HG02840 (cell line): ENCODE measurements around the gene CMTM2.
"Not testable (repeated sequence)": the region's sequence is repeated elsewhere in the genome, so short reads cannot be mapped to it uniquely, and the experiment has no call there.

Experiments
- ATAC-seq: cut with Tn5 transposase; IDR thresholded peaks from one replicate; pipeline ENCODE4 v1.9.1; 2021; ENCODE audit warnings: mild to moderate bottlenecking, moderate library complexity, moderate number of reproducible peaks; ENCODE audit not compliant: unreplicated experiment, low FRiP score

Gene CMTM2

DNA sequence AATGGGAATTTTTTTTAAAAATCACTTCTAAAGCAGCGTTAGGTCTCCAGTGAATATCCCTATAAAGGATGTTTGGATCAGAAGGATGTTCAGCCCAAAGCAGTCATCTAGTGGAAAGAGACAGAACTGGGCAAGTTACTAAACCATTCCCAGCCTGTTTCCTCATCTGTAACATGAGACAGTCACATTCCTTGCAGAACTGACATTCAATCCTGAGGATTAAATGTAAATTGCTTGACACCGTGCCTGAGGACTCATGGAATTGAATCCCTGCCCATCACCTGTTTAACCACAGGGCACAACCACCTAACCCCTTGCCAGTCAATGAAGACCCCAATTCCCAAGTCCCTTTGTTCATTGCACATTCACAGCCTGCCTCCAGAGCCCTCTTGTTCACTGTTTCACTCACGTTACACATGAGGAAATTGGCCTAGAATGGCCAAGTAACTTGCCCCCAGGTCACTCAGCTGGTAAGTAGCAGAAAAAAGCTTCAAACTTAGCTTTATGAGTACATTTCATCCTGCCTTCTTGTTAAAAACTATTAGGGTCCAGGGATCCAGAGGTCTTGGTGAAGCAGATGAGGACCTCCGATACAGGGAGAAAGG lies 1.4 kb downstream of the CMTM2 start:
- ATAC-seq: no peak

DNA sequence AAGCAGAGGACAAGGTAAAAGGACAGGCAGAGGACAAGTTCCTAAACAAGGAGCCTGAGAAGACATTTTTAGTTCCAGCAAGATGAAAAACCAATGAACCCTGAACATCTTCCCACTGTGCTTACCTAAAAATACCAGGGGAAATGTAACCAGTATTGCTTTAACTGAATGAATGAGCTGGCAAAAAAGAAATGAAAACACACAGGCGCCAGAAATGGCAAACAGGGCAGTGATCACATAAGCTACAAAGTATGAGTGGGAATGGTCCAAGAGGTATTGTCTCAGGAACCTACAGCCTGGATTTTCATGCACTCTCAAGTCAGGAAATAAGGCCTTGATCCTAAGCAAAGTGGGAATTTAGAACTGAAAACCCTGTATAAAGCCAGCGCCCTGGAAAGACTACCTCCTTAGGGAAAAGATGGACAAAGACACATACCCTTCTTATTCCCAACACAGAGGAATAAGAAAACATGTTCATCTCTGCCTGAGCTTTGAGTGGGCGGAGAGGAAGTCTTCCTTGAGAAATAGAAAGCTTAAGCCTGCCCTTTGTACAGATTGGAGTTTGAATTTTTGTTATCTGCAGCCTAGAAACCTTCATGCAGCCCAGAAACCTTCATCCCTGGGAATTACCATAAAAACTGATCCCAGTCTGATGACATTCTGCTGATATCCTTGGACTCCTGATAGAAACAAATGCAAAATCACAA lies 2.1 kb downstream of the CMTM2 start:
- no peak for ATAC-seq

DNA sequence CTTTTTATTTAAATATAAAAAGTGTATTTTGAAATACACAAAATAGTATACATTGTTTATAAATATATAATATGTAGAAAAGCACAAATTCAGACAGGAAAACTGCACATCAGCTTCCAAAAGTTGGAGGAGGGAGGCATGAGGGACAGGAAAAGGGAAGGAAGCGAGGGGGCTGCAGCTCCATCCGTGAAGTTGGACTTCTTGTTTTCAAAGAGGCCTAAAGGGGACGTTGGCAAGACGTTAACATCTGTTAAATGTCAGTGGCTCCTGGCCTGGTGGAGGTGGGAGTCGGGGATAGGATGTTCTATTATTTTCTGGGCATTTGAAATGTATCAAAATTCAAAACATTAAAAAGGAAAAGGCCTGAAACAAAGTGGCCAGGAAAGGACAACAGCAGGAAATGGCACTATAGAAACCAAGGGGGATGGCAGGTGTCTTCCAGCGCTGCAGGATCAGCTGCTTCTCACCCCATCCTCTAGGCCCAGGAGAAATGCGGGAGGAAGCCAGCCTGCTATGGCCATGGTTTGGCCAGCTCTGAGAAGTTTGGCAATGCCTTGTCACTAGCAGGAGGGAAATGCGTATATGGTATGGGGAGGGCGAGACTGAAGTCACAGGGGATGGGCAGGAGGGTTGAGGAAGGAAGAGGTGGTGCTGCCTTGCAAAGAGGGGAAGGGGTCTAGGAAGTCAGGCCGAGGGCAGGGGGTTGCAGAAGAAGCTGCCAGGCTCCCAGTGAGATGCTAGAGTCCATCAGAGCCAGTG lies 6.4 kb downstream of the CMTM2 start:
- ATAC-seq: no peak

DNA sequence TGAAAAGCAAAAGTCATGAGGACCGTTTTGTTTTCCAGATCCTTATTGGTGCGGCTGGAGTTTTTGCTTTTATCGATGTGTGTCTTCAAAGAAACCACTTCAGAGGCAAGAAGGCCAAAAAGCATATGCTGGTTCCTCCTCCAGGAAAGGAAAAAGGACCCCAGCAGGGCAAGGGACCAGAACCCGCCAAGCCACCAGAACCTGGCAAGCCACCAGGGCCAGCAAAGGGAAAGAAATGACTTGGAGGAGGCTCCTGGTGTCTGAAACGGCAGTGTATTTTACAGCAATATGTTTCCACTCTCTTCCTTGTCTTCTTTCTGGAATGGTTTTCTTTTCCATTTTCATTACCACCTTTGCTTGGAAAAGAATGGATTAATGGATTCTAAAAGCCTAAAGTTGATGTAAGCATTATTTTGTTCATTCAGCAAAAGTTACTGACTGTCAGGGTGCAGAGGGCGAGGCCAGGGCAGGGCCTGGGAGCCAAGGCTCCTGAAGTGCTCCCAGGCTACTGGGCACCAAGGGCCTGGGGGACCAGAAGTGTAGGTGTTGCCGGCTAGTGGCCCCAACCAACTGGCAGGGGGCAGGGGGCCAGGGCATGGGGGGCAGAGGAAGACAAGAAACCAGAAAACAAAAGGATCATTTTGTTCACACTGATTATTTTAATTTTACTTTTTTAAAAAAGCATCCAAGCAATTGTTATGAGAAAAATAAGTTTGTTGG lies 8.8 kb downstream of the CMTM2 start:
- no peak for ATAC-seq

DNA sequence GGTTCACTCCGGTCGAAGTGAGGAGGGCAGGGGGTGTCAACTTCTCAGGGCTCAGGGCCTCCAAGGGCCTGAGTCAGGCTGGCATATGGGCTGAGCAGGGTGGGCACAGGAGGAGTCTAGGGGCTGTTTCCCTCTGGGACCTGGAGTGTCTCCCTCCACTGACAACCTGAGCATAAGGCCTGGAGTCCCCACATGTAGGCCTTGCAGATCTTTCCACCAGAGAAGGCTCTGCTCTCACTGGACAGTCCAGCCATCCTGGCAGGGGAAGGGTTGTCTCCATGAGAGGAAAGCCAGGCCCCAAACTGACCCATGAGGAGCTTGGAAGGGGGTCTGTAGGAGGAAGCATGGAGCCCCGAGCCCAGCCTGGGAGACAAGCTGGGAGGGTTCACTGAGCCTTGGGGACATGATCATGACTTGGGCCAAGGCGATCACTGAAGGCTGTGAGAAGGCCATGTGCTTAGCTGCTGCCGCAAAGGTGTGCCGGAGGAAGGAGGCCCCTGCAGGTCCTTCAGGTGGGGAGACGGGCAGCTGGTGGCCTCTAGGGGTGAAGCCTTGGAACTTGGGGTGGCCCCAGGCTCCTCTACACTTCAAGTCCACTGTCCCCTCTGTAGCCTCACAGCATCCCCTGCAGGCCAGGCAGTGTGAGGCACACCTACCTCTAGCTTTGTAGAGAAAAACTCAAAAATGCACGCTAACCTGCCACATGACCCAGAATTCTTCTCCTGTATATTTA lies 9.9 kb downstream of the CMTM2 start:
- ATAC-seq: no peak

DNA sequence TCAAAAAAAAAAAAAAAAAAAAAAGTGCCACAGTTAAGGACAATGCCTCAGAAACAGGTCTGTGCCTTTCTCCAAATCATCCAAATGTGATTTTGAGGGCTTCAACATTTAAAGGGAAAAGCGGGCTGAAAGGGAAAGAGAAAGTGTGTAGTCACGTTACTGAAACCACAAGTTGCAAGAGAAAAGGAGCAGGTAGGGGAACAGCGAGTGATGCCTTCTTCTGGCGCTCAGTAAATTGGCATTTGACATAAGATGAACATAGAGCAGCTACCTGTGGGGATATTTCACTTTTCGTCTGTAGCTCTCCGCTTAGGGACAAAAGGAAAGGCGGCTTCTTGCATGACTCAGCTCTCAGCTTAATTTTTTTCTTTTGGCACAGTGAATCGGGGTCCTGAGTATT lies 11.1 kb downstream of the CMTM2 start:
- no peak for ATAC-seq

DNA sequence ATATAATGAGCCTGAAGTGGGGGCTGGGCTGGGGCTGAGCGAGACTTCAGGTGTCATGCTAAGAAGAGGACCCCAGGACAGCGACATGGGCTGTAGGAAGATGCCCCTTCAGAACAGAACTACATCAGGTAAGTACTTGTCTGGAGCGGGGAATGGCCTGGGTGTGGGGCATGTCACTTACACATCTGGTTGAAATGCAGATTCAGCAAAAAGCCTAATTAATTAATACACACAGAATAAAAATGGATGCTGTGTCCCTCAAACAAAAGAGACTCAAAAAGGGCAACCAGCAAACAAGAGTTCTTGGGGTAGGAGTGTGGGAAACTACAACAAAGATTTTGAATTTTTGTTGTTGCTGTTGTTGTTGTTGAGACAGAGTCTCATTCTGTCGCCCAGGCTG lies 11.8 kb downstream of the CMTM2 start:
- no peak for ATAC-seq

DNA sequence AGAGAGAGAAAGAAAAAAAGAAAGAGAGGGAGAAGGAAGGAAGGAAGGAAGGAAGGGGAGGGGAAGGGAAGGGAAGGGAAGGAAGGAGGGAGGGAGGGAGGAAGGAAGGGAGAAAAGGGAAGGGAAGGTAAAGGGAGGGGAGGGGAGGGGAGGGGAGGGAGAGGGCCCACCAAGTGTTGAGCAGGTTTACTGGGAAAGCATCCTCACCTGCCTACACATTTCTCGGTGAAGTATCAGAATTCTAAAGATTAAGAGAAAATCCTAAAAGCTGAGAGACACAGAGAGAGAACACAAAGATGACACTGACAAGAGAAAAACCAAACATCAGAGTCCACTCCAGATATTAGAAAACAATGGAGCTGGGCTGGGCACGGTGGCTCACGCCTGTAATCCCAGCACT lies 13.0 kb downstream of the CMTM2 start:
- ATAC-seq: no peak

DNA sequence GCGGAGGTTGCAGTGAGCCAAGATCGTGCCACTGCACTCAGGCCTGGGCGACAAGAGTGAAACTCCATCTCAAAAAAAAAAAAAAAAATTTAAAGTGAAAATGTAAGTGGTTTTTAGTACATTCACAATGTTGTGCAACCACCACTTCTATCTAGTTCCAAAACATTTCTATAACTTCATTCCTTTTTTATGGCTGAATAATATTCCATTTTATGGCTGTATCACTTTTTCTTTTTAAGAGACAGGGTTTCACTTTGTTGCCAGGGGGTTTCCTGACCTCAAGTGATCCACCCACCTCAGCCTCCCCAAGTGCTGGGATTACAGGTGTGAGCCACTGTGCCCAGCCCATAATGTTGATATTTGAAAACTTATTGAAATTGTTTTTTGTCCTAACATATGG lies 13.6 kb downstream of the CMTM2 start:
- no peak for ATAC-seq

DNA sequence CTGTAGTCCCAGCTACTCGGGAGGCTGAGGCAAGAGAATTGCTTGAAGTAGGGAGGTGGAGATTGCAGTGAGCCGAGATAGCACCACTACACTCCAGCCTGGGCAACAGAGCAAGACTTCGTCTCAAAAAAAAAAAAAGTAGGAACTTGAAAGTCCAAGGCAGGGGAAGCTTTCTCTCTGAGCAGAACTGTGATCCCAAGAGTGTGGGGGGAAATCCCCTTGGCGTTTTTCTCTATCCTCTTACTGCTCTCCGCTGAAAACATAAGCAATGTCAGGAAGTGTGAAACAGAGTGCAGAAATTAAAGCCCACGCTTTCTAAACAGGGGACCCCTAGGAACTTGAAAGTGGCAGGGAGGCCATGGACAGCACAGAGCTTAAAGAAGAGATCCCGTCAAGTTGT lies 15.5 kb downstream of the CMTM2 start:
- no peak for ATAC-seq

DNA sequence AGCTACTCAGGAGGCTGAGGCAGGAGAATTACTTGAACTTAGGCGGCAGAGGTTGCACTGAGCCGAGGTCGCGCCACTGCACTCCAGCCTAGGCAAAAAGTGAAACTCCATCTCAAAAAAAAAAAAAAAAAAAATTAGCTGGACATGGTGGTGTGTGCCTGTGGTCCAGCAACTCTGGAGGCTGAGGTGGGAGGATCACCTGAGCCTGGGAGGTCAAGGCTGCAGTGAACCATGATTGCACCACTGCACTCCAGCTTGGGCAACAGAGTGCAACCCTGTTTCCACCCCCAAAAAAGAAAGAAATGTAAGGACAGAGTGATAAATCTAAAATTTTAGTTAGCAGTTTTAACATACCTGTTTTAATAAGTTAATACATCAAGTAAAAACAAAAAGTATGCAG lies 17.3 kb downstream of the CMTM2 start:
- not testable (repeated sequence) for ATAC-seq

DNA sequence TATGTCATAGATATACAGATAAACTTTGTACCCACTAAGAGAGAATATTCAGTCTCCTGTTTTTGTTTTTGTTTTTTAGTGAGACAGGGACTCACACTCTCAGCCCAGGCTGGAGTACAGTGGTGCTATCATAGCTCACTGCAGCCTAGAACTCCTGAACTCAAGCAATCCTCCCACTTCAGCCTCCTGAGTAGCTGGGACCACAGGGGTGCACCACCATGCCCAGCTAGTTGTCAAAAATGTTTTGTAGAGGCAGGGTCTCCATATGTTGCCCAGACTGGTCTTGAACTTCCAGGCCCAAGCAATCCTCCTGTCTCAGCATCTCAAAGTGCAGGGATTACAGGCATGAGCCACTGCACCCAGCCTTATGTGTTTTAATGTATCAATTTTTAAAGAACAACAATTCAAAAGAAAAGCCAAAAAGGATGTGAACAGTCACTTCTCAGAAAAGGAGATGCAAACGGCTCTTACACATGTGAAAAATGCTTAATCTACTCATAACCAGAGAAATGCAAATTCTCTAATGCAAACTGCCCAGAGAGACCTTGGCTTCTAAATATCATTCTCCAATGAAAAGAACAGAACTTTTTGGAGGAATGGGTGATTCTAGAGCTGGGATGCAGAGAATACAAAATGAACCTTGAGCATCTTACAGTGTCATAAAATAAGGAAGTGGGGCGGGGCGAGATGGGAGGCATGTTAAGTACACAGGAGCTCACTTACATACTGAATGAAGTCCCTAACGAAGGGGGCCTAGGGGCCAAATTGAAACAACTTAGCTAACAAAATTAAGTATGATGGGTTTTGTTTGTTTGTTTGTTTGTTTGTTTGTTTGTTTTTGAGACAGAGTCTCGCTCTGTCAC lies 18.0 kb downstream of the CMTM2 start:
- ATAC-seq: no peak

DNA sequence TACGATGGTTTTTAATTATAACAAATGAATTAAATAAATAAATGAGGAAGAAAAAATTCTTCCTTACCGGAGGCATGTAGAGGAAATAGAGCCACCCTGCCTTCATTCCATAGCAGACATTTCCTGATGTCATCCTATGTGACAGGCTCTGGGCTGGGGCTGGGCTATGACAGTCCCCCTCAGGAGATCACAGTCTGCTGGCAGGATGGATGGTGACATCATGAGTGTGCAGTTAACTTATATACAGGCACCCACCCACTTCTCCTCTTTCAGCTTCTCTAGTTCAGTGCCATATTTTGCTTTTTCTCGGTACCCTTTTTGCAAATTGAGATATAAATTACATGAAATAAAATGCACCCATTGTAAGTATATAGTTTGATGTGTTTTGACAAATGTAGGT lies 18.8 kb downstream of the CMTM2 start:
- no peak for ATAC-seq

DNA sequence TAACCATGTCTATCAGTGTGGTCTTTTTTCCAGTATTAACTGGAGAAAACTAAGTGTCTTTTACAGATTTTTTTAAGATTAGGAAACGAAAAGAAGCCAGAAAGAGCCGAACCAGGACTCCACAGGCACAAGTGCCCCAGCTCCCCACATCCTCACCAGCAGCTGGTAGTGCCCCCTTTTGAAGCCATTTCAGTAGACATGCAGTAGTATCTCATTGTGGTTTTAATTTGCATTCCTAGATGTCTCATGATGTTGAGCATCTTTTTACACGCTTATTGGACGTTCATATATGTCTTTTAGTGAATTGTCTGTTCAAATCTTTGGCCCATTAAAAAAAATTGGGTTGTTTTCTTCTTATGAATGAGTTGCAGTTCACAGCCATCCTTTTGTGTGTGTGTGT lies 20.5 kb downstream of the CMTM2 start:
- ATAC-seq: no peak

DNA sequence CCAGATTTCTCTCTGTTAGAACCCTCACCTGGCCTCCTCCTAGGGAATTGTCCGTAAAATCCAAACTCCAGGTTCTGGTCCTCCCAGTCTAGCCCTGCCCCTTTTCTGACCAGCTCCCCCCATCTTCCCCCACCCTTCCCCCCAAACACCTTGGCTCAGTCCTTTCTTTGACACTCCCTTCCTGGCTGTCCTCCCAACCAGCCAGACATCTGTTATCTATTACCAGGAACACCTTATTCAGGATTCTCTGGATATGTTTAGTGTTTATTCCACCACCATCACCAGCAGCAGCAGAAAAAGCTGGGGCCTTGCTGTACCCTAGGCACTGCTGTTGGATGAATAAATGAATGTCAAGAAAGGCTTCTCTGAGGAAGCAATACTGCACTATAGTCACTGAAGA lies 21.2 kb downstream of the CMTM2 start:
- ATAC-seq: no peak

DNA sequence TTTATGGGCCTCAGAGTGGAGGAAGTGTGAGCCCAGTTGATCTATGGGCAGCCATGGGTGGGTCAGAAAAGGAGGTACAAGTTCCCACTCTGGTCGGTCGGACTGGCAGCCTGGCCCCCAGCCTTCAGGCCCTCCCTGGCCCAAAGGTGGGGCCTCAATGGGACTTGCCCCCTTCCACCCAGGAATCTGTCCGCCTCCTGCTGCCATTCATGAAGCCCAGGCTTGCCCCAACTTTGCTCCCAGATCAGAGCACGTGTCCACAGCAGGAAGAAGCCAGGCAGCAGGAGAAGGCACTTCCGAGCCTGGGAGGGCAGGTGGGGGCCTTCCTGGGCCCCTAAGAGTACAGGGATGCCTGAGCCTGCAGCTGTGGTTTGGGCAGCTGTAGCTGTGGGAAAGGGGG lies 22.2 kb downstream of the CMTM2 start:
- no peak for ATAC-seq

DNA sequence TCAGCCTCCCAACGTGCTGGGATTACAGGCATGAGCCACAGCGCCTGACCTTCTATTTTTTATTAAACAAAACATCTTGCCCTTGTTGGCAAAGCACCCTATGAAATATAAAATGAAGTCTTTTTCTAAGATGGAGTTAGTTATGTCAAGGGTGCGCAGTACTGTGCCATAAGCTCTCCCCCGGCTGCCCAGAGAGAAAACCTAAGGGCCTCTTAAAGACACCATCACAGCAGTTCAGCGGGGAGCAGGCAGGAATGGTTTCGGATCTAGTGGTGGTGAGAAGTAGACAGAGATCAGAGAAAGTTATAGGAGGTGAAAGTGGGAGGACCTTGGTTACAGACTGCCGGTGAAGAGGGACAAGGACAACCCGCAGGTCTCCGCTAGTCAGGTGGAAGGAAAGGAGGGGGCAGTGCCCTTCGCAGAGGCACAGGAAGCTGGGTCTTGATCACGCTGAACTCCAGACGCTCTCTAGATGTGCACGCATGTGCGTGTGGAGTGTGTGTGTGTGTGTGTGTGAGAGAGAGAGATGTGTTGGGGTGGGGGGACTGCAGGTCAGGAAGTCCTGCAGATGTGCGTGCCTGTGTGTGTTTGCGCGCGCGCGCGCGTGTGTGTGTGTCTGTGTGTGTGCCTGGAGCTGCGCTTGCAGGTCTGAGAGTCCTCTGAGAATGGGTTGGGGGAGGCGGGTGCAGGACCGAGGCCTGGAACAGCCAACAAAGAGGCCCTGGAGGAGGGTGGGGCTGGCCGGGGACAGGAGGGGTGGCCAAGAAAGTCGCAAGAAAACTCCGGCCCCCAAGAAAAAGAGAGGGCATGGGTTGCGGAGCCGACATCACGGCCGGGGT lies 24.5 kb downstream of the CMTM2 start:
- no peak for ATAC-seq

DNA sequence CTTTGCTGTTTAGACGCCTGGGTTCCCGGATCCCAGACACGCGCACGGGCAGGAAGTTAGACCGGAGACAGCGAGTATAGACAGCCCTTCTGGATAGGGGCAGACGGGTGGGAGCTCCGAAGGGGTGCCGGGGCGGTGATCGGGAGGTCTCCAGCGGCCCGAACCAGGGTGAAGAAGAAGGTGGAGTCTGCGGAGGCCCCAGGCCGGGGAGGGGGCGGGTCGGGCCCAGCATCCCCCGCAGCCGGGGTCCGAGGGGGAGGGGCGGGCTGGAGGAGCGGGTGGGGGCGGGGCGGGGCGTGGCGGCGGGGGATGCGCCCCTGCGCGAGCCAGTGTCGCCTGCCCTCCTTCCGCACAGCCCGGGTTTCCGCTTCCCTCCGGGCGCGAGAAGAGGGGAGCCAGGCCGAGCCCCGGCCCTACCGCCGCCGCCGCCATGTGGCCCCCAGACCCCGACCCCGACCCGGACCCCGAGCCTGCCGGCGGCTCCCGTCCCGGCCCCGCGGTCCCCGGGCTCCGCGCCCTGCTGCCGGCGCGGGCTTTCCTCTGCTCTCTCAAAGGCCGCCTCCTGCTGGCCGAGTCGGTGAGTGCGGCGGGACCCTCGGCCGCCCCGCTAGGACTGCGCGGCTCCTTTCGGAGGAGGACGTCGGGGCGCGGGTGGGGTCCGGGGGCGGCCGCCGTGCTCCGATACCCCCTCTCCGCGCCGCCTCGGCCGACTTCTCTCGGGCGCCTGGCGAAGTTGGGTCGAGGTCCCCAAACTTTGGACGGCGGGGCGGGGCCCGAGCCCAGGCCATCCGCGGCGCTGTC lies 25.3 kb downstream of the CMTM2 start, which contains the start of gene CMTM3:
CMTM3 (plus strand) TSS at position 329 of the 801 bp plus-strand sequence; CDS start at position 431, 102 bp downstream.
- peak; percentile 55 for ATAC-seq
